CD4-positive, alpha-beta T cell (primary cell): ENCODE data around the gene TTC9B. TPM values are rescaled to one million over a fixed set of nuclear protein-coding genes. Genes with fewer than 3 reads are reported as not detected.
"Not testable (repeated sequence)": the region's sequence is repeated elsewhere in the genome, so short reads cannot be mapped to it uniquely, and the experiment has no call there.

Experiments used
- ATAC-seq: fragments of 200-7000 bp; cut with Tn5 transposase; one replicate; pipeline ENCODE4 v1.10.0; 2022; ENCODE audit warnings: mild to moderate bottlenecking; ENCODE audit not compliant: poor library complexity
- CTCF ChIA-PET: fragments of 350-600 bp; sonication (Branson Sonifier 250); formaldehyde crosslinking; loops from one replicate; lab custom pipeline; 2021; ENCODE audit warnings: antibody characterized with exemption, inconsistent platforms; lab: Charles Lee
- POLR2A ChIA-PET: fragments of 350-600 bp; sonication (Branson Sonifier 250); formaldehyde crosslinking; loops from one replicate; lab custom pipeline; 2021; ENCODE audit warnings: antibody characterized with exemption, inconsistent platforms; lab: Charles Lee
- DNase-seq, 14 experiments: peaks; one replicate each; pipeline ENCODE4 v3.0.0-alpha.2; 2013 to 2020; ENCODE audit warnings: mixed read lengths in 2 of 14
- H3K27ac ChIP-seq, 2 donors: one replicate each; pipeline versions ENCODE4 v1.5.1 to v1.7.0; 2013; ENCODE audit warnings: low read length in 2 of 2, low read depth in 1 of 2, mild to moderate bottlenecking in 1 of 2
- H3K27me3 ChIP-seq, 2 experiments: 1 replicate in 1 of 2; 2 replicates in 1 of 2; pipeline versions ENCODE4 v1.6.1 to v1.7.0; 2013; ENCODE audit warnings: low read length in 2 of 2, control low read depth in 1 of 2, mild to moderate bottlenecking in 1 of 2, moderate library complexity in 1 of 2; ENCODE audit not compliant: insufficient read depth in 2 of 2, control insufficient read depth in 1 of 2
- H3K36me3 ChIP-seq: one replicate; pipeline ENCODE4 v1.6.1; 2013; ENCODE audit warnings: low read length, control low read depth; ENCODE audit not compliant: insufficient read depth
- H3K4me1 ChIP-seq: one replicate; pipeline ENCODE4 v1.6.1; 2013; ENCODE audit warnings: low read length, control low read depth; ENCODE audit not compliant: insufficient read depth
- H3K4me3 ChIP-seq: one replicate; pipeline ENCODE4 v1.5.1; 2013; ENCODE audit warnings: mild to moderate bottlenecking, low read length, moderate library complexity
- H3K9me3 ChIP-seq, 2 experiments: 1 replicate in 1 of 2; 2 replicates in 1 of 2; pipeline versions ENCODE4 v1.6.1 to v1.7.0; 2013; ENCODE audit warnings: low read length in 2 of 2, mild to moderate bottlenecking in 2 of 2, control low read depth in 1 of 2, moderate library complexity in 1 of 2; ENCODE audit not compliant: control insufficient read depth in 1 of 2, insufficient read depth in 1 of 2
- H3K27ac Mint-ChIP-seq: one replicate; pipeline ENCODE4 v1.8.0; 2020; ENCODE audit warnings: mixed read lengths
- H3K27me3 Mint-ChIP-seq: one replicate; pipeline ENCODE4 v1.8.0; 2021; ENCODE audit warnings: mixed read lengths
- H3K36me3 Mint-ChIP-seq: one replicate; pipeline ENCODE4 v1.8.0; 2021; ENCODE audit warnings: low read depth, mixed read lengths
- H3K4me1 Mint-ChIP-seq: one replicate; pipeline ENCODE4 v1.8.0; 2021; ENCODE audit warnings: low read depth, mixed read lengths
- H3K4me3 Mint-ChIP-seq: one replicate; pipeline ENCODE4 v1.8.0; 2020; ENCODE audit warnings: mild to moderate bottlenecking, mixed read lengths
- H3K9me3 Mint-ChIP-seq: one replicate; pipeline ENCODE4 v1.8.0; 2020; ENCODE audit warnings: mixed read lengths
- intact Hi-C, 2 experiments: fragments of 100-400 bp; cut with DNase I in 1 of 2; cut with micrococcal nuclease in 1 of 2; formaldehyde crosslinking; loops; one replicate each; pipeline versions ENCODE4 v1.15.1 to v1.9.0; 2023 to 2025; cut with DNase I, micrococcal nuclease
- total RNA-seq, 174 experiments: library from RNA in 2 of 174; stranded (reverse) in 2 of 174; gene quantifications; one replicate each; pipeline ENCODE4 v1.2.3 and lab custom pipeline; 2021 to 2026
- TF ChIP-seq, protein P1 (sequence below): fragments of 200-600 bp; IDR thresholded peaks from one replicate; pipeline ENCODE4 v1.8.0; 2022; ENCODE audit warnings: antibody characterized with exemption, mild to moderate bottlenecking

The TTC9B gene
- total RNA-seq, 2 experiments from 2014 or later = not detected

DNA sequence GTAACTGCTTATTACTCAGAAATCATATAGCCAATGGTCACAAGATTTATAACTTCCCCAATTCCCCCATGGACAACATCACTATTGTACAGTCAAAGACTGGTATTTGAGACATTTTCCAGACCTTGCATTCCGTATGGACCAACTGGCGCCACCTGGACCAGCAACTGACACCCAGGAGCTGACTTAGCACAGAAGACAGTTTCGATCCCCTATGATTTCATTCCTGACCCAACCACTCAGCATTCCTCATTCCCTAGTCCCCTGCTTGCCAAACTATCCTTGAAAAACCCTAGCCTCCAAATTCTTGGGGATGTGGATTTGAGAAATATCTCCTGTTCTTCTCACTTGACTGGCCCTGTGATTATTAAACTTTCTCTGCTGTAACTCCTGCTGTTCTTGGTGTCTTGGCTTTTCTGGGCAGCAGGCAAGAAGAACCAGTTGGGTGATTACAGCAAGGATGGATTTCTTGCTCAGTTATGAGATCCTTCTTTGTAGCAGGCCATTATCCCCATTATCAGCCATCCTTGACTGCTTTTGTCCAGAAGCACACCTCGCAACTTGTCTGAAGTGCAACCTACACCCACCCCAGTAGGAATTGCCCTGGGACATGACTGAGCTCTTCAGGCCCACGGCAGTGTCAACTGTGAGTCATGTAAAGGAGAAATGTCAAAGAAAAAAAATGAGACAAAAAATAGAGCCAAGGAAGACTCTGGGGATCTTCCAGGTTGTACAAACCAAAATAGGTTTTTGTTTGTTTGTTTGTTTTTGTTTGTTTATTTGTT is 40.7 kb downstream of the TTC9B start:
- POLR2A ChIA-PET = no interaction called here
- H3K4me3 ChIP-seq = no peak overlapping the region
- H3K27ac ChIP-seq = no peak overlapping the region
- H3K27me3 ChIP-seq = no peaks in the 10 kb centered on the region
- H3K4me1 Mint-ChIP-seq = no peaks in the 10 kb centered on the region
- intact Hi-C loops = no loop called here
- no peaks in the 10 kb centered on the region for H3K9me3 Mint-ChIP-seq
- H3K4me3 Mint-ChIP-seq = no peak overlapping the region
- no peaks in the 10 kb centered on the region for H3K36me3 Mint-ChIP-seq
- no peak for DNase-seq
- H3K9me3 ChIP-seq = no peaks in the 10 kb centered on the region
- ATAC-seq = no peak
- H3K36me3 ChIP-seq = no peaks in the 10 kb centered on the region
- H3K27me3 Mint-ChIP-seq = peaks cover 9% of the 10 kb centered on the region
- no peaks in the 10 kb centered on the region for H3K4me1 ChIP-seq
- no peak overlapping the region for H3K27ac Mint-ChIP-seq
- TF ChIP-seq, protein P1, sequence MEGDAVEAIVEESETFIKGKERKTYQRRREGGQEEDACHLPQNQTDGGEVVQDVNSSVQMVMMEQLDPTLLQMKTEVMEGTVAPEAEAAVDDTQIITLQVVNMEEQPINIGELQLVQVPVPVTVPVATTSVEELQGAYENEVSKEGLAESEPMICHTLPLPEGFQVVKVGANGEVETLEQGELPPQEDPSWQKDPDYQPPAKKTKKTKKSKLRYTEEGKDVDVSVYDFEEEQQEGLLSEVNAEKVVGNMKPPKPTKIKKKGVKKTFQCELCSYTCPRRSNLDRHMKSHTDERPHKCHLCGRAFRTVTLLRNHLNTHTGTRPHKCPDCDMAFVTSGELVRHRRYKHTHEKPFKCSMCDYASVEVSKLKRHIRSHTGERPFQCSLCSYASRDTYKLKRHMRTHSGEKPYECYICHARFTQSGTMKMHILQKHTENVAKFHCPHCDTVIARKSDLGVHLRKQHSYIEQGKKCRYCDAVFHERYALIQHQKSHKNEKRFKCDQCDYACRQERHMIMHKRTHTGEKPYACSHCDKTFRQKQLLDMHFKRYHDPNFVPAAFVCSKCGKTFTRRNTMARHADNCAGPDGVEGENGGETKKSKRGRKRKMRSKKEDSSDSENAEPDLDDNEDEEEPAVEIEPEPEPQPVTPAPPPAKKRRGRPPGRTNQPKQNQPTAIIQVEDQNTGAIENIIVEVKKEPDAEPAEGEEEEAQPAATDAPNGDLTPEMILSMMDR = no peak
- CTCF ChIA-PET = no interaction called here

DNA sequence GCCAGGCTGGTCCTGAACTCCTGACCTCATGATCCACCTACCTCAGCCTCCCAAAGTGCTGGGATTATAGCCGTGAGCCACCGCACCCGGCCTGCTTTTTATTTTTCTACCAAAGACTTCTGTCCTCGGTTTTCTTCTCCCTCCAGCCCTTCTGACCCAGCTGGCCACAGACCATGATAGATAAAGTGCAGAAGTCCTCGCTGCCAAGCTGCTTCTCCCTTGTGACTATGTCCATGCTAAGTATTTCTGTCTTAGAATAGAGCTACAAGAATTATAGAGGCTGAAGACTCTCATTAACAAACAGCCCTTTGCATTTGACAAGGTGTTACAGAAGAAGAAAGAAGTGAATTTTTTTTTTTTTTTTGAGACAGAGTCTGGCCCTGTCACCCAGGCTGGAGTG is 42.4 kb downstream of the TTC9B start:
- CTCF ChIA-PET = no interaction called here

DNA sequence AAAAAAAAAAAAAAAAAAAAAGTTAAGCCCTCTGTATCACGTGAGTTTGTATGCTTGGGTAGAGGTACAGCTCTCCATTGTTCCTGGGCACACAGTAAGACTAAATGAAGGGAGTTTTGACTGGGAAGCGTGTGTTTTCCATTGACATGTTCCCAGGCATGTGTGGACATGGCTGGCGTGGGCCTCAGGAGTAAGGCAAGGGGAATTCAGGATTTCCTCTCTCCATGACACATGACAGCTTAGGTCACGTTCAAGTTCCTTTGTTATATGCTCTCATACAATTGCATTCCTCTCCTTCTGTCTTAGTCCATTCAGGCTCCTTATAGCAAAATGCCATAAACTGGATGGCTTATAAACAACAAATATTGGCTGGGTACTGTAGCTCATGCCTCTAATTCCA is 44.1 kb downstream of the TTC9B start:
- Histone ChIP-seq H3K4me1 (no peaks in the 10 kb centered on the region), H3K36me3 (no peaks in the 10 kb centered on the region), H3K27ac (no peak overlapping the region), H3K4me3 (no peak overlapping the region), H3K9me3 (no peaks in the 10 kb centered on the region), H3K27me3 (no peaks in the 10 kb centered on the region)
- Mint-ChIP-seq H3K27ac (no peak overlapping the region), H3K27me3 (peaks cover 3% of the 10 kb centered on the region), H3K36me3 (no peaks in the 10 kb centered on the region), H3K4me3 (no peak overlapping the region), H3K9me3 (no peaks in the 10 kb centered on the region), H3K4me1 (no peaks in the 10 kb centered on the region)
- intact Hi-C loops = no loop called here
- TF ChIP-seq, protein P1 = no peak
- ATAC-seq (no peak), DNase-seq (no peak)
- ChIA-PET CTCF (interaction anchor here (1.3 kb wide), 1 partner anchor 8 kb away, joined by 4 read pairs; no protein-coding TSS in a partner anchor), POLR2A (no interaction called here)

More for the DNA sequence above, 42.4 kb downstream of the TTC9B start:
- H3K27me3 Mint-ChIP-seq = peaks cover 9% of the 10 kb centered on the region
- H3K9me3 Mint-ChIP-seq = no peaks in the 10 kb centered on the region
- no peak overlapping the region for H3K27ac ChIP-seq
- no peaks in the 10 kb centered on the region for H3K4me1 ChIP-seq
- no peaks in the 10 kb centered on the region for H3K4me1 Mint-ChIP-seq
- no peaks in the 10 kb centered on the region for H3K27me3 ChIP-seq
- no peak overlapping the region for H3K4me3 Mint-ChIP-seq
- intact Hi-C loops = no loop called here
- ATAC-seq = no peak
- DNase-seq = no peak
- POLR2A ChIA-PET = interaction anchor here (0.6 to 0.7 kb wide), 2 partner anchors 249 to 416 kb away, joined by 3 read pairs; no protein-coding TSS in a partner anchor
- H3K9me3 ChIP-seq = no peaks in the 10 kb centered on the region
- H3K4me3 ChIP-seq = no peak overlapping the region
- no peaks in the 10 kb centered on the region for H3K36me3 ChIP-seq
- no peak overlapping the region for H3K27ac Mint-ChIP-seq
- TF ChIP-seq, protein P1 = no peak
- H3K36me3 Mint-ChIP-seq = no peaks in the 10 kb centered on the region

DNA sequence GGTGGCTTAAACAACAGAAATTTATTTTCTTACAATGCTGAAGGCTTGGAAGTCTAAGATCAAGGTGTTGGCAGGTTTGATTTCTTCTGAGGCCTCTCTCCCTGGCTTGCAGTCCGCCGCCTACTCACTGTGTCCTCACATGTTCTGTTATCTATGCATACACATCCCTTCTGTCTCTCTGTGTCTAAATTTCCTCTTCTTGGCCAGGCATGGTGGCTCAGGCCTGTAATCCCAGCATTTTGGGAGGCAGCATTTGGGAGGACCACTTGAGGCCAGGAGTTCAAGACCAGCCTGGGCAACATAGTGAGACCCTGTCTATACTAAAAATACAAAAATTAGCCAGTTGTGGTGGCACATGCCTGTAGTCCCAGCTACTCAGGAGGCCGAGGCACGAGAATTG is 46.9 kb downstream of the TTC9B start:
- H3K4me1 Mint-ChIP-seq, DNase-seq, H3K4me1 ChIP-seq, H3K4me3 ChIP-seq, H3K4me3 Mint-ChIP-seq, H3K9me3 ChIP-seq, ATAC-seq, H3K27me3 ChIP-seq, POLR2A ChIA-PET, H3K9me3 Mint-ChIP-seq, H3K36me3 Mint-ChIP-seq, H3K27ac ChIP-seq, CTCF ChIA-PET, H3K27me3 Mint-ChIP-seq, H3K27ac Mint-ChIP-seq, H3K36me3 ChIP-seq, intact Hi-C loops: not testable (repeated sequence)

DNA sequence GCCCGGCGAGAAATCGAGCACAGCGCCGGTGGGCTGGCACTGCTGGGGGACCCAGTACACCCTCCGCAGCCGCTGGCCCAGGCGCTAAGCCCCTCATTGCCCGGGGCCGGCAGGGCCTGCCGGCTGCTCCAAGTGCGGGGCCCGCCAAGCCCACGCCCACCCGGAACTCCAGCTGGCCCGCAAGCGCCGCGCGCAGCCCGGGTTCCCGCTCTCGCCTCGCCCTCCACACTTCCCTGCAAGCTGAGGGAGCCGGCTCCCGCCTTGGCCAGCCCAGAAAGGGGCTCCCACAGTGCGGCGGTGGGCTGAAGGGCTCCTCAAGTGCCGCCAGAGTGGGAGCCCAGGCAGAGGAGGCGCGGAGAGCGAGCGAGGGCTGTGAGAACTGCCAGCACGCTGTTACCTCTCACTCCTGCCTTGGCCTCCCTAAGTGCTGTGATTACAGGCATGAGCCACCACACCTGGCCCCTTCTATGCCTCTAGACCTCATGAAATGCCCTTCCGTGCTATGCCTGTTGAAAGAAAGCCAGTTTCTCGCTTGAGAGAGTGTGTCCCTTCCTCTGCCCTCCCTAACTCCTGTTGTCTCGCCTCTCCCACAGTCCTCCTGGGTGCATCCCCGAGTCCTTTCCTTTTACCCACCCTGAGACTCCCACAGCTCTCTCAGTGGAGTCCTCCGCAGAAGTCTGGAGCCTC is 47.7 kb downstream of the TTC9B start:
- intact Hi-C loops, H3K4me1 ChIP-seq, H3K27ac Mint-ChIP-seq, H3K4me1 Mint-ChIP-seq, CTCF ChIA-PET, DNase-seq, H3K9me3 ChIP-seq, H3K36me3 Mint-ChIP-seq, H3K27me3 Mint-ChIP-seq, H3K9me3 Mint-ChIP-seq, H3K27ac ChIP-seq, H3K27me3 ChIP-seq, ATAC-seq, H3K4me3 Mint-ChIP-seq, H3K36me3 ChIP-seq, H3K4me3 ChIP-seq: not testable (repeated sequence)
- POLR2A ChIA-PET = interaction anchor here (0.6 kb wide), 1 partner anchor 398 kb away, joined by 3 read pairs; no protein-coding TSS in a partner anchor
